ENCODE results near the gene GJC1.

Gene GJC1

GRCh38 chr17:44842748-44843147, 12.7 kb upstream of the GJC1 start:
- Mint-ChIP-seq H3K9me3 (no peaks in the 10 kb centered on the region), H3K27ac (no peak overlapping the region), H3K4me1 (peaks cover 43% of the 10 kb centered on the region), H3K27me3 (ENCODE audit: low read depth, poor library complexity) (no peaks in the 10 kb centered on the region), H3K36me3 (ENCODE audit: low read depth) (no peaks in the 10 kb centered on the region), H3K4me3 (no peak overlapping the region)
- no peak for TF ChIP-seq CTCF (IDR thresholded peaks at IDR 0.05)
- DNase-seq = no peak

- H3K4me3 Mint-ChIP-seq = no peak overlapping the region
- no peak for DNase-seq
Observed at GRCh38 chr17:44840936-44841335, 10.8 kb upstream of the GJC1 start.

GRCh38 chr17:44840274-44840673, 10.2 kb upstream of the GJC1 start:
- no peaks in the 10 kb centered on the region for H3K9me3 Mint-ChIP-seq
- TF ChIP-seq CTCF (IDR thresholded peaks at IDR 0.05) = no peak
- H3K4me3 Mint-ChIP-seq = no peak overlapping the region
- no peak overlapping the region for H3K27ac Mint-ChIP-seq
- H3K36me3 Mint-ChIP-seq (ENCODE audit: low read depth) = no peaks in the 10 kb centered on the region
- H3K4me1 Mint-ChIP-seq = peaks cover 30% of the 10 kb centered on the region
- DNase-seq = no peak
- H3K27me3 Mint-ChIP-seq (ENCODE audit: low read depth, poor library complexity) = peaks cover 11% of the 10 kb centered on the region

More at GRCh38 chr17:44840936-44841335, 10.8 kb upstream of the GJC1 start:
- Mint-ChIP-seq H3K27me3 (ENCODE audit: low read depth, poor library complexity) (peaks cover 8% of the 10 kb centered on the region), H3K4me1 (peaks cover 32% of the 10 kb centered on the region), H3K36me3 (ENCODE audit: low read depth) (no peaks in the 10 kb centered on the region), H3K9me3 (no peaks in the 10 kb centered on the region), H3K27ac (peak overlapping the region; percentile 86)
- no peak for TF ChIP-seq CTCF (IDR thresholded peaks at IDR 0.05)

GRCh38 chr17:44837196-44837595, 7.1 kb upstream of the GJC1 start:
- Mint-ChIP-seq H3K4me1 (peaks cover 18% of the 10 kb centered on the region), H3K27me3 (ENCODE audit: low read depth, poor library complexity) (peaks cover 13% of the 10 kb centered on the region), H3K36me3 (ENCODE audit: low read depth) (no peaks in the 10 kb centered on the region), H3K4me3 (no peak overlapping the region), H3K9me3 (peaks cover 5% of the 10 kb centered on the region), H3K27ac (no peak overlapping the region)
- DNase-seq = no peak
- TF ChIP-seq CTCF (IDR thresholded peaks at IDR 0.05) = no peak

- no peak for TF ChIP-seq CTCF (IDR thresholded peaks at IDR 0.05)
- Mint-ChIP-seq H3K27ac (peak overlapping the region; percentile 84), H3K36me3 (ENCODE audit: low read depth) (no peaks in the 10 kb centered on the region), H3K27me3 (ENCODE audit: low read depth, poor library complexity) (peaks cover 13% of the 10 kb centered on the region), H3K9me3 (peaks cover 5% of the 10 kb centered on the region), H3K4me1 (peaks cover 38% of the 10 kb centered on the region), H3K4me3 (peak overlapping the region; percentile 26)
- no peak for DNase-seq
Observed at GRCh38 chr17:44832805-44833204, 2.7 kb upstream of the GJC1 start.

- H3K27me3 Mint-ChIP-seq (ENCODE audit: low read depth, poor library complexity) = peaks cover 5% of the 10 kb centered on the region
- no peak for DNase-seq
- peak overlapping the region; percentile 86 for H3K4me3 Mint-ChIP-seq
- peak overlapping the region; percentile 72 for H3K27ac Mint-ChIP-seq
- peaks cover 5% of the 10 kb centered on the region for H3K9me3 Mint-ChIP-seq
- H3K4me1 Mint-ChIP-seq = peaks cover 50% of the 10 kb centered on the region
- TF ChIP-seq CTCF (IDR thresholded peaks at IDR 0.05) = no peak
- no peaks in the 10 kb centered on the region for H3K36me3 Mint-ChIP-seq (ENCODE audit: low read depth)
Observed at GRCh38 chr17:44831371-44831770, 1.3 kb upstream of the GJC1 start.

All from nephron progenitor cell (in vitro differentiated cells).